ENCODE measurements around the gene KEAP1. TPM values are rescaled to one million over a fixed set of nuclear protein-coding genes. Genes with fewer than 3 reads are reported as not detected.

Gene KEAP1
- total RNA-seq, 2 experiments from 2014 or later = 68.9 to 93.5 TPM

DNA sequence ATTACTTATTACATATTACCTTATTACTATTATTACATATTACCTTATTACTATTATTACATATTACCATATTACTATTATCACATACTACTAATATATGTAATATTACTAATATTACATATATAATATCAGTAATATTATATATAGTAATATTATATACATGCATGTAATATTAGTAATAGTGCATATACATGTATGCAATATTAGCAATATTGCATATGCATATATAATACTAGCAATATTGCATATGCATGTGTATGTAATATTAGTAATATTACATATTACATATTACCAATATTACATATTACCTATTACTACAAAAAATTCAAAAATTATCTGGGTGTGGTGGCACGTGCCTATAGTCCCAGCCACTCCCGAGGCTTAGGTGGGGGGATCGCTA is 60.5 kb downstream of the KEAP1 start:
- DNase-seq (ENCODE audit: low spot score) = no peak
- Histone ChIP-seq H3K36me3 (ENCODE audit: insufficient read depth, low read length) (peaks cover 22% of the 10 kb centered on the region), H4K20me1 (ENCODE audit: insufficient read depth, low read length) (no peaks in the 10 kb centered on the region), H2AFZ (ENCODE audit: low read length) (no peak overlapping the region), H3K9me3 (ENCODE audit: low read length) (no peaks in the 10 kb centered on the region), H3K4me1 (ENCODE audit: insufficient read depth, low read length, poor library complexity, severe bottlenecking) (no peaks in the 10 kb centered on the region), H3K4me3 (ENCODE audit: low read depth, low read length, poor library complexity, severe bottlenecking) (no peak overlapping the region), H3K27ac (ENCODE audit: low read depth, low read length, poor library complexity, severe bottlenecking) (no peak overlapping the region), H3K79me2 (ENCODE audit: insufficient read depth, low read depth, low read length) (peaks cover 72% of the 10 kb centered on the region), H3K9me2 (ENCODE audit: insufficient read depth, low read length) (no peaks in the 10 kb centered on the region), H3K4me2 (ENCODE audit: low read length) (no peak overlapping the region)
- ChIA-PET CTCF (ENCODE audit: unreplicated experiment) (no interaction called here), POLR2A (no interaction called here)
- intact Hi-C loops (cut with micrococcal nuclease; ENCODE audit: unreplicated experiment) = no loop called here
- TF ChIP-seq EZH2phosphoT487 (IDR thresholded peaks at IDR 0.05; ENCODE audit: borderline replicate concordance, low read depth, low read length) (no peak), CTCF (conservative IDR thresholded peaks at IDR 0.05; ENCODE audit: low read length) (no peak)
- no TSS peak for BruUV-seq (replicated peaks)

GRCh38 chr19:10439588-10439987 is 63.6 kb downstream of the KEAP1 start:
- Histone ChIP-seq H2AFZ (ENCODE audit: low read length) (no peak overlapping the region), H4K20me1 (ENCODE audit: insufficient read depth, low read length) (no peaks in the 10 kb centered on the region), H3K9me2 (ENCODE audit: insufficient read depth, low read length) (no peaks in the 10 kb centered on the region), H3K4me1 (ENCODE audit: insufficient read depth, low read length, poor library complexity, severe bottlenecking) (peaks cover 17% of the 10 kb centered on the region), H3K9me3 (ENCODE audit: low read length) (no peaks in the 10 kb centered on the region), H3K27ac (ENCODE audit: low read depth, low read length, poor library complexity, severe bottlenecking) (no peak overlapping the region), H3K79me2 (ENCODE audit: insufficient read depth, low read depth, low read length) (peaks cover 90% of the 10 kb centered on the region), H3K4me3 (ENCODE audit: low read depth, low read length, poor library complexity, severe bottlenecking) (no peak overlapping the region), H3K36me3 (ENCODE audit: insufficient read depth, low read length) (peaks cover 10% of the 10 kb centered on the region; the same call in 1 of the 2 replicates), H3K4me2 (ENCODE audit: low read length) (no peak overlapping the region)
- CTCF ChIA-PET (ENCODE audit: unreplicated experiment) = no interaction called here
- POLR2A ChIA-PET = no interaction called here
- TSS peak; percentile 45 for BruUV-seq (replicated peaks)
- intact Hi-C loops (cut with micrococcal nuclease; ENCODE audit: unreplicated experiment) = no loop called here
- no peak for TF ChIP-seq CTCF (conservative IDR thresholded peaks at IDR 0.05; ENCODE audit: low read length)
- TF ChIP-seq EZH2phosphoT487 (IDR thresholded peaks at IDR 0.05; ENCODE audit: borderline replicate concordance, low read depth, low read length) = no peak
- DNase-seq (ENCODE audit: low spot score) = no peak

Small RNA genes within 50 kb of the gene (microRNA-seq; reads per million reads assigned to microRNA genes)
- not detected for gene MIR1238 (ENCODE audit: borderline replicate concordance)

Small RNA genes within 50 kb of the gene (small RNA-seq; reads per million reads assigned to genes)
- not detected for gene MIR1238
- gene RNU7-140P = not detected

Other genes with a start within 250 kb of the KEAP1 start
- 12.0 and 15.8 TPM in 2 replicates for gene ICAM1, start 232.2 kb downstream of the KEAP1 start, total RNA-seq (2014; rRNA removed; shearing (Covaris generic))
- gene ICAM1, start 232.2 kb downstream of the KEAP1 start, total RNA-seq (2022) = 13.4 and 13.5 TPM in 2 replicates
- not detected in 2 replicates for gene ICAM4, start 216.4 kb downstream of the KEAP1 start, total RNA-seq (2014; rRNA removed; shearing (Covaris generic))
- 0.38 and 0.53 TPM in 2 replicates for gene ICAM4, start 216.4 kb downstream of the KEAP1 start, total RNA-seq (2022)
- 2.7 and 6.4 TPM in 2 replicates for gene ICAM5, start 213.4 kb downstream of the KEAP1 start, total RNA-seq (2014; rRNA removed; shearing (Covaris generic))
- gene ICAM5, start 213.4 kb downstream of the KEAP1 start, total RNA-seq (2022) = 10.8 and 12.6 TPM in 2 replicates
- gene ZGLP1, start 193.5 kb downstream of the KEAP1 start, total RNA-seq (2014; rRNA removed; shearing (Covaris generic)) = 2.3 and 8.8 TPM in 2 replicates
- gene ZGLP1, start 193.5 kb downstream of the KEAP1 start, total RNA-seq (2022) = 5.4 and 5.7 TPM in 2 replicates
- 17.2 and 28.8 TPM in 2 replicates for gene FDX2, start 187.3 kb downstream of the KEAP1 start, total RNA-seq (2014; rRNA removed; shearing (Covaris generic))
- 10.4 and 17.1 TPM in 2 replicates for gene FDX2, start 187.3 kb downstream of the KEAP1 start, total RNA-seq (2022)
- 21.6 and 35.7 TPM in 2 replicates for gene RAVER1, start 169.8 kb downstream of the KEAP1 start, total RNA-seq (2014; rRNA removed; shearing (Covaris generic))
- 90.7 and 95.8 TPM in 2 replicates for gene RAVER1, start 169.8 kb downstream of the KEAP1 start, total RNA-seq (2022)
- 63.7 and 66.0 TPM in 2 replicates for gene ICAM3, start 163.7 kb downstream of the KEAP1 start, total RNA-seq (2014; rRNA removed; shearing (Covaris generic))
- gene ICAM3, start 163.7 kb downstream of the KEAP1 start, total RNA-seq (2022) = 76.4 and 82.0 TPM in 2 replicates
- 151 and 185 TPM in 2 replicates for gene TYK2, start 122.8 kb downstream of the KEAP1 start, total RNA-seq (2014; rRNA removed; shearing (Covaris generic))
- gene TYK2, start 122.8 kb downstream of the KEAP1 start, total RNA-seq (2022) = 214 and 216 TPM in 2 replicates
- gene CDC37, start 99.8 kb downstream of the KEAP1 start, total RNA-seq (2014; rRNA removed; shearing (Covaris generic)) = 332 and 345 TPM in 2 replicates
- 269 and 271 TPM in 2 replicates for gene CDC37, start 99.8 kb downstream of the KEAP1 start, total RNA-seq (2022)
- 9.4 and 16.4 TPM in 2 replicates for gene PDE4A, start 82.8 kb downstream of the KEAP1 start, total RNA-seq (2014; rRNA removed; shearing (Covaris generic))
- gene PDE4A, start 82.8 kb downstream of the KEAP1 start, total RNA-seq (2022) = 42.4 and 45.1 TPM in 2 replicates
- not detected in 2 replicates for gene S1PR5, start 14.1 kb upstream of the KEAP1 start, total RNA-seq (2014; rRNA removed; shearing (Covaris generic))
- gene S1PR5, start 14.1 kb upstream of the KEAP1 start, total RNA-seq (2022) = not detected in 2 replicates
- gene ATG4D, start 40.5 kb upstream of the KEAP1 start, total RNA-seq (2014; rRNA removed; shearing (Covaris generic)) = 21.1 and 29.6 TPM in 2 replicates
- 46.8 and 48.2 TPM in 2 replicates for gene ATG4D, start 40.5 kb upstream of the KEAP1 start, total RNA-seq (2022)
- gene KRI1, start 62.7 kb upstream of the KEAP1 start, total RNA-seq (2014; rRNA removed; shearing (Covaris generic)) = 44.9 and 53.6 TPM in 2 replicates
- 57.0 and 58.4 TPM in 2 replicates for gene KRI1, start 62.7 kb upstream of the KEAP1 start, total RNA-seq (2022)
- 22.4 and 25.3 TPM in 2 replicates for gene CDKN2D, start 65.6 kb upstream of the KEAP1 start, total RNA-seq (2014; rRNA removed; shearing (Covaris generic))
- 26.6 and 28.1 TPM in 2 replicates for gene CDKN2D, start 65.6 kb upstream of the KEAP1 start, total RNA-seq (2022)
- gene AP1M2, start 84.0 kb upstream of the KEAP1 start, total RNA-seq (2014; rRNA removed; shearing (Covaris generic)) = 0.44 TPM in 1 of 2 replicates, not detected in the other
- not detected in 2 replicates for gene AP1M2, start 84.0 kb upstream of the KEAP1 start, total RNA-seq (2022)
- 104 and 115 TPM in 2 replicates for gene SLC44A2, start 122.2 kb upstream of the KEAP1 start, total RNA-seq (2014; rRNA removed; shearing (Covaris generic))
- 197 and 248 TPM in 2 replicates for gene SLC44A2, start 122.2 kb upstream of the KEAP1 start, total RNA-seq (2022)
- gene ILF3, start 151.0 kb upstream of the KEAP1 start, total RNA-seq (2014; rRNA removed; shearing (Covaris generic)) = 308 and 347 TPM in 2 replicates
- gene ILF3, start 151.0 kb upstream of the KEAP1 start, total RNA-seq (2022) = 553 and 569 TPM in 2 replicates
- gene QTRT1, start 198.1 kb upstream of the KEAP1 start, total RNA-seq (2014; rRNA removed; shearing (Covaris generic)) = 30.8 and 39.8 TPM in 2 replicates
- 42.5 and 59.7 TPM in 2 replicates for gene QTRT1, start 198.1 kb upstream of the KEAP1 start, total RNA-seq (2022)
- 108 and 139 TPM in 2 replicates for gene DNM2, start 214.7 kb upstream of the KEAP1 start, total RNA-seq (2014; rRNA removed; shearing (Covaris generic))
- gene DNM2, start 214.7 kb upstream of the KEAP1 start, total RNA-seq (2022) = 165 and 180 TPM in 2 replicates